CD4-positive, alpha-beta T cell (primary cell): ENCODE measurements around the gene SACS. TPM values are rescaled to one million over a fixed set of nuclear protein-coding genes. Genes with fewer than 3 reads are reported as not detected.

Experiments used
- ATAC-seq: fragments of 200-7000 bp; cut with Tn5 transposase; one replicate; pipeline ENCODE4 v1.10.0; 2022; ENCODE audit warnings: mild to moderate bottlenecking; ENCODE audit not compliant: poor library complexity
- CTCF ChIA-PET: fragments of 350-600 bp; sonication (Branson Sonifier 250); formaldehyde crosslinking; loops from one replicate; lab custom pipeline; 2021; ENCODE audit warnings: antibody characterized with exemption, inconsistent platforms; lab: Charles Lee
- POLR2A ChIA-PET: fragments of 350-600 bp; sonication (Branson Sonifier 250); formaldehyde crosslinking; loops from one replicate; lab custom pipeline; 2021; ENCODE audit warnings: antibody characterized with exemption, inconsistent platforms; lab: Charles Lee
- DNase-seq, 14 experiments: peaks; one replicate each; pipeline ENCODE4 v3.0.0-alpha.2; 2013 to 2020; ENCODE audit warnings: mixed read lengths in 2 of 14
- H3K27ac ChIP-seq, 2 donors: one replicate each; pipeline versions ENCODE4 v1.5.1 to v1.7.0; 2013; ENCODE audit warnings: low read length in 2 of 2, low read depth in 1 of 2, mild to moderate bottlenecking in 1 of 2
- H3K27me3 ChIP-seq, 2 experiments: 1 replicate in 1 of 2; 2 replicates in 1 of 2; pipeline versions ENCODE4 v1.6.1 to v1.7.0; 2013; ENCODE audit warnings: low read length in 2 of 2, control low read depth in 1 of 2, mild to moderate bottlenecking in 1 of 2, moderate library complexity in 1 of 2; ENCODE audit not compliant: insufficient read depth in 2 of 2, control insufficient read depth in 1 of 2
- H3K36me3 ChIP-seq: one replicate; pipeline ENCODE4 v1.6.1; 2013; ENCODE audit warnings: low read length, control low read depth; ENCODE audit not compliant: insufficient read depth
- H3K4me1 ChIP-seq: one replicate; pipeline ENCODE4 v1.6.1; 2013; ENCODE audit warnings: low read length, control low read depth; ENCODE audit not compliant: insufficient read depth
- H3K4me3 ChIP-seq: one replicate; pipeline ENCODE4 v1.5.1; 2013; ENCODE audit warnings: mild to moderate bottlenecking, low read length, moderate library complexity
- H3K9me3 ChIP-seq, 2 experiments: 1 replicate in 1 of 2; 2 replicates in 1 of 2; pipeline versions ENCODE4 v1.6.1 to v1.7.0; 2013; ENCODE audit warnings: low read length in 2 of 2, mild to moderate bottlenecking in 2 of 2, control low read depth in 1 of 2, moderate library complexity in 1 of 2; ENCODE audit not compliant: control insufficient read depth in 1 of 2, insufficient read depth in 1 of 2
- H3K27ac Mint-ChIP-seq: one replicate; pipeline ENCODE4 v1.8.0; 2020; ENCODE audit warnings: mixed read lengths
- H3K27me3 Mint-ChIP-seq: one replicate; pipeline ENCODE4 v1.8.0; 2021; ENCODE audit warnings: mixed read lengths
- H3K36me3 Mint-ChIP-seq: one replicate; pipeline ENCODE4 v1.8.0; 2021; ENCODE audit warnings: low read depth, mixed read lengths
- H3K4me1 Mint-ChIP-seq: one replicate; pipeline ENCODE4 v1.8.0; 2021; ENCODE audit warnings: low read depth, mixed read lengths
- H3K4me3 Mint-ChIP-seq: one replicate; pipeline ENCODE4 v1.8.0; 2020; ENCODE audit warnings: mild to moderate bottlenecking, mixed read lengths
- H3K9me3 Mint-ChIP-seq: one replicate; pipeline ENCODE4 v1.8.0; 2020; ENCODE audit warnings: mixed read lengths
- intact Hi-C, 2 experiments: fragments of 100-400 bp; cut with DNase I in 1 of 2; cut with micrococcal nuclease in 1 of 2; formaldehyde crosslinking; loops; one replicate each; pipeline versions ENCODE4 v1.15.1 to v1.9.0; 2023 to 2025; cut with DNase I, micrococcal nuclease
- total RNA-seq, 174 experiments: library from RNA in 2 of 174; stranded (reverse) in 2 of 174; gene quantifications; one replicate each; pipeline ENCODE4 v1.2.3 and lab custom pipeline; 2021 to 2026
- TF ChIP-seq, protein P1 (sequence below): fragments of 200-600 bp; IDR thresholded peaks from one replicate; pipeline ENCODE4 v1.8.0; 2022; ENCODE audit warnings: antibody characterized with exemption, mild to moderate bottlenecking

SACS gene
- total RNA-seq, 2 experiments from 2014 or later, result 8.7 to 11.6 TPM

- ChIA-PET CTCF (no interaction called here), POLR2A (no interaction called here)
- Histone ChIP-seq H3K9me3 (no peaks in the 10 kb centered on the region), H3K4me1 (no peaks in the 10 kb centered on the region), H3K36me3 (peaks cover 73% of the 10 kb centered on the region), H3K27ac (no peak overlapping the region), H3K4me3 (no peak overlapping the region), H3K27me3 (no peaks in the 10 kb centered on the region)
- ATAC-seq (no peak), DNase-seq (no peak)
- no peak overlapping the region for H3K4me3 Mint-ChIP-seq
- H3K27me3 Mint-ChIP-seq, result no peaks in the 10 kb centered on the region
- TF ChIP-seq, protein P1, sequence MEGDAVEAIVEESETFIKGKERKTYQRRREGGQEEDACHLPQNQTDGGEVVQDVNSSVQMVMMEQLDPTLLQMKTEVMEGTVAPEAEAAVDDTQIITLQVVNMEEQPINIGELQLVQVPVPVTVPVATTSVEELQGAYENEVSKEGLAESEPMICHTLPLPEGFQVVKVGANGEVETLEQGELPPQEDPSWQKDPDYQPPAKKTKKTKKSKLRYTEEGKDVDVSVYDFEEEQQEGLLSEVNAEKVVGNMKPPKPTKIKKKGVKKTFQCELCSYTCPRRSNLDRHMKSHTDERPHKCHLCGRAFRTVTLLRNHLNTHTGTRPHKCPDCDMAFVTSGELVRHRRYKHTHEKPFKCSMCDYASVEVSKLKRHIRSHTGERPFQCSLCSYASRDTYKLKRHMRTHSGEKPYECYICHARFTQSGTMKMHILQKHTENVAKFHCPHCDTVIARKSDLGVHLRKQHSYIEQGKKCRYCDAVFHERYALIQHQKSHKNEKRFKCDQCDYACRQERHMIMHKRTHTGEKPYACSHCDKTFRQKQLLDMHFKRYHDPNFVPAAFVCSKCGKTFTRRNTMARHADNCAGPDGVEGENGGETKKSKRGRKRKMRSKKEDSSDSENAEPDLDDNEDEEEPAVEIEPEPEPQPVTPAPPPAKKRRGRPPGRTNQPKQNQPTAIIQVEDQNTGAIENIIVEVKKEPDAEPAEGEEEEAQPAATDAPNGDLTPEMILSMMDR, result no peak
- H3K36me3 Mint-ChIP-seq, result peaks cover 98% of the 10 kb centered on the region
- H3K9me3 Mint-ChIP-seq, result no peaks in the 10 kb centered on the region
- H3K4me1 Mint-ChIP-seq, result peaks cover 8% of the 10 kb centered on the region
- H3K27ac Mint-ChIP-seq, result no peak overlapping the region
- intact Hi-C loops, result no loop called here
Measured at GRCh38 chr13:23352161-23352560, 81.3 kb downstream of the SACS start.

- POLR2A ChIA-PET, result no interaction called here
- no peak overlapping the region for H3K4me3 Mint-ChIP-seq
- no peaks in the 10 kb centered on the region for H3K4me1 ChIP-seq
- no peaks in the 10 kb centered on the region for H3K9me3 Mint-ChIP-seq
- no peaks in the 10 kb centered on the region for H3K27me3 ChIP-seq
- intact Hi-C loops, result no loop called here
- DNase-seq (no peak), ATAC-seq (no peak)
- peaks cover 8% of the 10 kb centered on the region for H3K4me1 Mint-ChIP-seq
- H3K36me3 ChIP-seq, result peaks cover 63% of the 10 kb centered on the region
- TF ChIP-seq, protein P1, result no peak
- H3K9me3 ChIP-seq, result peaks cover 0 to 6% of the 10 kb centered on the region in 2 experiments
- no peak overlapping the region for H3K4me3 ChIP-seq
- H3K27me3 Mint-ChIP-seq, result no peaks in the 10 kb centered on the region
- no peak overlapping the region for H3K27ac ChIP-seq
- no peak overlapping the region for H3K27ac Mint-ChIP-seq
- H3K36me3 Mint-ChIP-seq, result peaks cover 93% of the 10 kb centered on the region
- CTCF ChIA-PET, result no interaction called here
Measured at GRCh38 chr13:23350009-23350408, 83.5 kb downstream of the SACS start.

GRCh38 chr13:23349161-23349897, 84.2 kb downstream of the SACS start:
- Mint-ChIP-seq H3K36me3 (peaks cover 93% of the 10 kb centered on the region), H3K27me3 (no peaks in the 10 kb centered on the region), H3K9me3 (no peaks in the 10 kb centered on the region), H3K27ac (no peak overlapping the region), H3K4me1 (peaks cover 8% of the 10 kb centered on the region), H3K4me3 (no peak overlapping the region)
- no peaks in the 10 kb centered on the region for H3K27me3 ChIP-seq
- ATAC-seq (no peak), DNase-seq (no peak)
- intact Hi-C loops, result no loop called here
- H3K4me3 ChIP-seq, result no peak overlapping the region
- peaks cover 56% of the 10 kb centered on the region for H3K36me3 ChIP-seq
- TF ChIP-seq, protein P1, result no peak
- POLR2A ChIA-PET, result no interaction called here
- H3K27ac ChIP-seq, result no peak overlapping the region
- peaks cover 0 to 6% of the 10 kb centered on the region in 2 experiments for H3K9me3 ChIP-seq
- no peaks in the 10 kb centered on the region for H3K4me1 ChIP-seq
- CTCF ChIA-PET, result no interaction called here
